Measurements from ENCODE around the gene TIFAB.

TIFAB gene

GRCh38 chr5:135457424-135458071, 5.4 kb upstream of the TIFAB start:
- DNase-seq = peak; percentile 68 to 78

DNA sequence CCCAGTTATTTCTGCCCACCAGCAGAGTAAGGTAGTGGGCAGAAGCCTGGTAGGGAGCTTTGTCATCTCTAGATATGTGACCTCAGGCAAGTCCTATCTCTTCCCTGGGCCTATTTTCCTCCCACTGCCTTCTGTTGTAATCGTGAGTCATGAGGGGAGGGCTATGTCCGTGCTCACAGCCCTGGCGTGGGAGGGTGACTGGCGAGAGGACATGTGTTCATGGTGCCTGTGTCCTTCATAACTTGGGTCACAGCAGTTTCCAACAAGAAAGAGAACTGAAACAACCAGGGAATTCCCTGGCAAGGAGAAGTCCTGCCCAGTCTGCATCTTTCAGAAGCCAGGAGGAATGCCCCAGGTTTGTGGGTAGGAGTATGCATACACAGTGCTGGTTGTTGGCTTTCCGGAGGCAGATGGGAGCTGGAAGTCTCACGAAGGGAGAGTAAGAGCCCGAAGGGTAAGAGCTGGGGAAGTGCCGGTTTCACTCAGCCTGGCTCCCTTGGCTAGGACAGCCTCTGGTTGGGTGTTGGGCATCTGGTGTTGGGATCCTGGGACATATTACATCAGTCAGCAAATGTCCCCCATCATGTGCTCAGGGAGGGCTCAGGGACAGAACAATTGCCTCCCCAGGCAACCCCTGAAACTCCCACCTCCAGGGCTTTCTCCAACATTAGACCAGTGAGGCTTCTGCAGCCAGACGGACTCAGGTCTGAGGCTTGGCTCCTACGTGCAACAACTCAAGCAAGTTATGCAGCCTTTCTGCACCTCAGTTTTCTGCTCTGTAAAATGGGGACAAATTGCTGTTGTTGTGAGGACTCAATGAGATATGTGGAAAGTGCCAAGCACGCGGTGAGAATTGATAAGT, 4.3 kb upstream of the TIFAB start:
- no peak for DNase-seq

DNA sequence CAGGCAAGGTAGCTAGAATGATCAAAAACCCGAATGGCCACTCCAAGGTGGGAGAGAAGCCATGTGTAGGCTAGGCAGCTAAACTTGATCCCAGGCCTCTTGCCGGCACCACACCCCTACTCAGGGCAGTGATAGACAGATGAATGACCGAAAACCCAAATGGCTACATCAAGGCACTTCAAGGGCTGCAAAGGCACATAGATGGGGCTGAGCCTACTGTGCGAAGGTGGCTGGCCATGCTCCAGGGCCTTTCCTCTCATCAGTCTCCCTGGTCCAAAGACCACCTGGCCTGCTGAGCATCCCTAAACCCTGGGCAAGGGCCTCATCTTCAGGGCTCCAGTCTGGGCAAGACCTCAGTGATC, 3.7 kb upstream of the TIFAB start:
- no peak for DNase-seq

DNA sequence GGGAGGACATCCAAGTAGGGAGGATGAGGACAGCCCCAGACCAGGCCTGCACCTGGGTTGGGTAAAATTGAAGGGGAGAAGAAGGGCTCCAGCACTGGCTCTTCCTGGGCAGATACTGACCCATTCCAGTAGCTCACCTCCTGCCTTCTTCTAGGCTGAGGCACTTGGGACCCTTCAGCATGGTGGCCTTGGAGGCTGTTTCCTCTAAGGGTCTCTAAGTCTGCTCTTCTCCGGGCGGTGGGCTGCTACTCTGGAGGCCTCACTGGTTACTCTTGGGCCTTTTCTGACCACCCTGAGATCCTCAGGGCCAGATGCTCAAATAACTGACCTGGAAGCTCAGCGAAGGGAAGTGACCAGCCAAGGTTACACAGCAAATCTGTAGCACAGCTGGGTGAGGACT, 2.8 kb upstream of the TIFAB start:
- DNase-seq = no peak

DNA sequence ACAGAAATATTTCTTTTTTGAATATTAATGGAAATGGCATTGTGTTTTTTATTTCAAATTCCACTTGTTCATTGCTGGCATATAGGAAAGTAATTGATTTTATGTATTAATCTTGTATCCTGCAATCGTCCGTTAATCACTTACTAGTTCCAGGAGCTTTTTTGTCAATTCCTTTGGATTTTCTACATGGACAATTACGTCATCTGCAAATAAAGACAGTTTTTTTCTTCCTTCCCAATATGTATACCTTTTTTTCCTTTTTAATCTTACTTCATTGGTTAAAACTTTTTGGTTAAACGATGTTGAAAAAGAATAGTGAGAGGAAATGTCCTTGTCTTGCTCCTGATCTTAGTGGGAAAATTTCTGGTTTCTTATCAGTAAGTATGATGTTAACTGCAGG, 1.5 kb upstream of the TIFAB start:
- DNase-seq = no peak

DNA sequence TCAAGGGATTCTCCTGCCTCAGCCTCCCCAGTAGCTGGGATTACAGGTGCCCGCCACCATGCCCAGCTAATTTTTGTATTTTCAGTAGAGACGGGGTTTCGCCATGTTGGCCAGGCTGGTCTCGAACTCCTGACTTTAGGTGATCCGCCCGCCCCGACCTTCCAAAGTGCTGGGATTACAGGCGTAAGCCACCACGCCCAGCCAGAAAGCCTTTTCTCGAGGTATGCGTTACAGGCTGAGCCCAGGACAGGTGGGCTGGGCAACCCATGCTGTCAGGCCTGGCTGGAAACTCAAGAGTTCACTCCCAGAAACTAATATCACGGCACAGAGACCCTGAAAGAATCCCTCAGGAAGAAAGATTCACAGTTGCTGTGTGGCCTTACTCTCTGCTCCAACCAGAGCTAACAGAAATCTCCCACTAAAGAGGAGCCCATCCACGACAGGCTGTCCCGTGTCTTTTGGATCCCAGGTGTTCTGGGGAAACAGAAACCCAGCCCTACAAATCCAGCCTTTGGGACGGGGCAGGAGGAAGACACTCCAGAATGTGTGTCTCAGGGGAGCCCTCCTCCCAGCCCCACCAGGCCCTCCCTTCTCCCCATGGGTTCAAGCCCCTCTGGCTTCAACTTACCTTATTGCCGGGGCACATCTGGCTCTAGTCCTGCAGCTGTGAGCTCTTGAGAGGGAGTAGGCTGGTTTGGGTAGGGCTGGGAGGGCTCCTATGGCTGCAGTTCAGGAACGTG, 400 bp downstream of the TIFAB start:
- no peak for DNase-seq

DNA sequence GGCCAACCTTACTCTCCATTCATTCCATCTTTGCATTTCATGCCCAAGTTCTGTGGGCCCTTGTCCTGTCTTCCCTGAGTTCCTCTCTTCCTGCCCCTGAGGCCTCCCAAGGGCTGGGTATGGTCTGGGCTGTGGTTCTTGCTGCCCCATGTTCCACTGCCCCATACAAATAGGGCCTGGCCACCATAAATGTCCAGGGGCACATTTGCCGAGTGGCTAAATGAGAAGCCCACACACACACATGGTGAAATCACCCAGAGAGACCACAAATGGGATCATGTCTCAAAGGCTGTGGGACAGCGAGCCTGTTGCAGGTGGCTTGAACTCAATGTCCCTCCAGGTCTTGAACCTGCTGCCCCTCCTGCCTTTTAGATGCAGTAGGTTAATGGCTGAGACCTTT, 1.2 kb downstream of the TIFAB start:
- DNase-seq = no peak

GRCh38 chr5:135450336-135450735, 1.8 kb downstream of the TIFAB start:
- no peak for DNase-seq

GRCh38 chr5:135449644-135450043, 2.5 kb downstream of the TIFAB start:
- DNase-seq = no peak

DNA sequence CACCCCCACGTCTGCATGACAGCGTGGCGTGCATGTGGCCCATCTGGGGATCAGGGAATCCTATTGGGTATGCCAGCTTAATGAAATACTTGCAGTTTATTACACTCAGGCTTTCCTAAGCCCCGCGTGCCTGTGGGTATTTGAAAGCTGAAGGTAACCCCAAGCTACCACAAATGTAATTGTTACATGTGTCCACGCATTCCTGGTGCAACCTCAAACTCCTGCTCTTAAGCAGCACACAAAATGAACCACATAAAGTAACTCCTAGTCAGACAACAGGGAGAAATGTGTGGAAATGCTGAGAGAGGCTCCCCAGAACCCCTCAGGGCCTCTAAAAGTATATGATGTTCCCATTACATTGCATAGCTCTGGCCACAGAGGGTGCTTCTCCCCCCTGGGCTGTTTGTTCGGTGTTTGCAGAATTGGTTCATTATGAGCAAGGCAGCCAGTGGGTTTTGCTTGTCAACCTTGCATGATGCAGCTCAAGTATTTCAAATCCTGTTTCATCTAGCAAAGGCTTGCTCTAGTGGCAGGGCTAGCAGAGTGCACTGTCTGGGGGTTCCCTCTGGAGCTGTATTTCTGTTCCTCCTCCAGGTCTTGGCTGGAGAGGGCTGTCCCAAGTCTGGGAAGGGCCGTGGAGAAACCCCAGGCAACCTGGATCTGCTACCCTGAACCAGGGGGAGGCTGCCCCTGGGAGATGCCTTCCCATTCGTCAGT, 3.2 kb downstream of the TIFAB start:
- no peak for DNase-seq

DNA sequence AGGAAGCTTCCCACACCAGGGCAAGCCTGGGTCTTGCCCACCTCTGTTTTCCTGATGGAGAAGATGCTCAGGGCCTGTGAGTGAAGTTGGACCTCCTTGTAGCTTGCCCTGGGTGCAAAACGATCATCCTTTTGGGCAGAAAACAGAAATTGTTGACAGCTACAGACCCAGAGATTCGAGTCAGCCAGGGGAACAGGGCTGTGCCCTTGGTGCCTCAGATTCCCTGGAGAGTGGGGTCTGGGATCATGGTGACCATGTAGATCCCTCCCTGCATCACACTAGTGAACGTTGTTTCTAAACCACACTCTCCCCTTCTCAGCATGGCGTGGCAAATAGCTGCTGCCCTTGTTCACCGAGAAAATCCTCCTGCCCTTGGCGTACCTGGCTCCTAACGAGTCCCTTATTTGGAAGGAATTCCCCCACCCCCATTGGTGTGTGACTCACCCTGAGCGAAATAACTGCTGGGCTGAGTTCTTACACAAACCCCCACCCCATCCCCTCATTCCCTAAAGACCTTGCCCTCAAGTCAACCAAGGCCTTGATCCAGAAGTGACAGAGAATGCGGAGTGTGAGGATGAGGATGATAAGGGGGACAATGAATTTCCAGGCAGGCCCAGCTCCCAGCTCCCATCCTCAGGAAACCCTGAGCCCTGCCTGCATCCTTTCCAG, 3.9 kb downstream of the TIFAB start:
- DNase-seq = no peak

DNA sequence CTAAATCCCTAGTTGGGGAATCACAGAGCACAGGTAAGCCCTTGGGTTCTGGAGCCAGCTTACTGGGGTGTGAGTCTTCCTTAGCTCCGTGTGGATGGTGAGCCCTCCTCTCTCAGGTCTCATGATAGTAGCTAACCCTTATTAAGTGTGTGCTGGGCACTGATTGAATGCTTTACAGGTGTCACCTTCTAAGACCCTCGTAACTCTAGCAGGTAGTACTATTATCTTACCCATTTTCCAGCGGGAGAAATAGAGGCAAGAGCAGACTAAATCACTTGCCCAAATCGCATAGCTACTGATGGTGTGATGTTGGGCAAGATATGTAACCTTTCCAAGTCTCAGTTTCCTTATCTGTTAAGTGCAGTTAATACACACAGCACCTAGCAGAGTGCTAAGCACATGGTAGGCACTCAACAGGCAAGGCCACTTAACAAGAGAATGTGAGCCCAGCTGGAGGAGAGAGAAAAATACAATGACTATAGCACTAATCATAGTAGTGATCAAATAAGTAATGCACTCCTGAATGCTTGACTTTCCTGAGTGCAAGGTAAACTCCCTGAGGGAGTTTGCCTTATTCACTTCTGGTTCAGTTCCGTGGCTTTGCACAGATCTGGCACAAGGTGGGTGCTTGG, 4.7 kb downstream of the TIFAB start, which contains the start of gene DCANP1:
TSS of gene DCANP1 (minus strand) at position 51 of the 632 bp plus-strand sequence. CDS start 240 bp downstream, outside the sequence.
- DNase-seq = no peak

GRCh38 chr5:135446615-135447014, 5.5 kb downstream of the TIFAB start:
- no peak for DNase-seq

- DNase-seq = no peak
Measured at GRCh38 chr5:135446206-135446605, 5.9 kb downstream of the TIFAB start.

DNA sequence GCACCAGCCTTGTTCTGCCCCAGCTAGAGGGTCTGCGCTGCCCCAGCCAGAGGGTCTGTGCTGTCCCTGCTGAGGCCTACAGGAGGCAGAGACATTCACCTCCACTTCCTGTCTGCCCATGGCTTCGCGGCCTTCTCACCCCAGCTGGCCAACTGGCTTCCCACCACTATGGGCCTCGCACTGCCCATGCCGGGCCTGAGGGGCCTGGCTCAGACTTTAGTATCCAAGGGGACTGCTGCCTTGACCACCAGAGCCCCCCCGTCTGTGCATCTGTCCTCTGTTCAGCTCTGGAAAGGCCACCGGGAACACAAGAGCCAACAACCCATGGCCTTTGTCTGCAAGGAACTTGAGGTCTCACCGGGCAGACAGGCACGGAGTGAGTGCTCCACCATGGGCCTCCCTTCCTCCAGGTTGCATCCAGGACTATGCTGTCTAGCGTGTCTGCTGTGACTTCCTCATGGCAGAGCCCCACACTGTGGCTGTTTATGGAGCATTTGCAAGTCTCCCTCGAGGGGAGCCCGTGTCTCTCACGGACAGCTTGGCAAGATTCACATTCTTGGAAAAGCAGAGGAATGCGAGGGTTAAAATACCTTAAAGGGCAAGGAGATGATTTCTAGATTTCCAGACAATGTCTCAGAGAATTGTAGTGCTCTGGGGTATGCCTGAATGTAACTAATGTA, 6.7 kb downstream of the TIFAB start:
- no peak for DNase-seq

- DNase-seq = no peak
Measured at GRCh38 chr5:135444881-135445280, 7.3 kb downstream of the TIFAB start.

- DNase-seq = no peak
Measured at GRCh38 chr5:135444360-135444759, 7.8 kb downstream of the TIFAB start.

DNA sequence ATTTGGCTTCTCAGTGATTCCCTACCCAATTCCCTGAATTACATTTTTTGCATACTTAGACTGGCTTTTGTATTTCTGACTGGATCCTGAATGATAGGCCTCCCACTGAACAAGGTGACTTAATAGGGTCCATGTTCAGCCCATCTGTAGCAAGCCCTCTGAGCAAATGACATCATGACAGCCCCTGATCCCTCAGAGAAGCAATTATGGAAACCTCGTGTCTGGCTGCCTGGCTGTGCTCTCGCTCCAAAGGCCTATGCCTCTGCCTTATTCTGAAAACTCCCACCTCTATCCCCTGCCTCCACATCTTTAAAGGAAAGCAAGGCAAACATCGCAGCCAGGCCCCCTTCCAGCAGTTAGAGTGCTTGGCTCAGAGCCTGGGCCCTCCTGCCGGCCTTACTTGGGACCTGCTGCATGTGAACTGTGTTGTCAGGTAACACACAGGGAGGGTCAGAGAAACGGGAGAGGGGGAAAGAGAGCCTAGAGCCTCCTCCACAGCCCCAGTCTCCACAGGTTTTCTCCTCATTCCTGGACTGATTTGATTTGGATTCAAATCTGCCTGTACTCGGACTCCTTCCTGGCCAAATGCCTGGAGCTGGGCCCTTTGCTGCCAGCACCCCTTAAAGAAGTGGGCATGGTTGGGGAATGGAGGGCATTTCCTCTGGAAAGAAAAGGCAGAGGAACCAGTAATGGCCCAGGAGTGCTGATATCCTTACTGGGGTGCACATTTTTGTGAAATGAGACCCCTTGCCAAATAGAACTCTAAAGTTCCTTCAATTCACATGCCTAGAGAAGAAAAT, 8.8 kb downstream of the TIFAB start:
- DNase-seq = peak in 1 of 2 donors; percentile 9

- peak in 1 of 2 donors; percentile 10 for DNase-seq
Measured at GRCh38 chr5:135442431-135443160, 9.6 kb downstream of the TIFAB start.

GRCh38 chr5:135441919-135442318, 10.2 kb downstream of the TIFAB start:
- peak in 1 of 2 donors; percentile 3 for DNase-seq
